ENCODE results near the gene NLRP12.
"Not testable (repeated sequence)": the region's sequence is repeated elsewhere in the genome, so short reads cannot be mapped to it uniquely, and the experiment has no call there.

Gene NLRP12, protein sequence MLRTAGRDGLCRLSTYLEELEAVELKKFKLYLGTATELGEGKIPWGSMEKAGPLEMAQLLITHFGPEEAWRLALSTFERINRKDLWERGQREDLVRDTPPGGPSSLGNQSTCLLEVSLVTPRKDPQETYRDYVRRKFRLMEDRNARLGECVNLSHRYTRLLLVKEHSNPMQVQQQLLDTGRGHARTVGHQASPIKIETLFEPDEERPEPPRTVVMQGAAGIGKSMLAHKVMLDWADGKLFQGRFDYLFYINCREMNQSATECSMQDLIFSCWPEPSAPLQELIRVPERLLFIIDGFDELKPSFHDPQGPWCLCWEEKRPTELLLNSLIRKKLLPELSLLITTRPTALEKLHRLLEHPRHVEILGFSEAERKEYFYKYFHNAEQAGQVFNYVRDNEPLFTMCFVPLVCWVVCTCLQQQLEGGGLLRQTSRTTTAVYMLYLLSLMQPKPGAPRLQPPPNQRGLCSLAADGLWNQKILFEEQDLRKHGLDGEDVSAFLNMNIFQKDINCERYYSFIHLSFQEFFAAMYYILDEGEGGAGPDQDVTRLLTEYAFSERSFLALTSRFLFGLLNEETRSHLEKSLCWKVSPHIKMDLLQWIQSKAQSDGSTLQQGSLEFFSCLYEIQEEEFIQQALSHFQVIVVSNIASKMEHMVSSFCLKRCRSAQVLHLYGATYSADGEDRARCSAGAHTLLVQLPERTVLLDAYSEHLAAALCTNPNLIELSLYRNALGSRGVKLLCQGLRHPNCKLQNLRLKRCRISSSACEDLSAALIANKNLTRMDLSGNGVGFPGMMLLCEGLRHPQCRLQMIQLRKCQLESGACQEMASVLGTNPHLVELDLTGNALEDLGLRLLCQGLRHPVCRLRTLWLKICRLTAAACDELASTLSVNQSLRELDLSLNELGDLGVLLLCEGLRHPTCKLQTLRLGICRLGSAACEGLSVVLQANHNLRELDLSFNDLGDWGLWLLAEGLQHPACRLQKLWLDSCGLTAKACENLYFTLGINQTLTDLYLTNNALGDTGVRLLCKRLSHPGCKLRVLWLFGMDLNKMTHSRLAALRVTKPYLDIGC

DNA sequence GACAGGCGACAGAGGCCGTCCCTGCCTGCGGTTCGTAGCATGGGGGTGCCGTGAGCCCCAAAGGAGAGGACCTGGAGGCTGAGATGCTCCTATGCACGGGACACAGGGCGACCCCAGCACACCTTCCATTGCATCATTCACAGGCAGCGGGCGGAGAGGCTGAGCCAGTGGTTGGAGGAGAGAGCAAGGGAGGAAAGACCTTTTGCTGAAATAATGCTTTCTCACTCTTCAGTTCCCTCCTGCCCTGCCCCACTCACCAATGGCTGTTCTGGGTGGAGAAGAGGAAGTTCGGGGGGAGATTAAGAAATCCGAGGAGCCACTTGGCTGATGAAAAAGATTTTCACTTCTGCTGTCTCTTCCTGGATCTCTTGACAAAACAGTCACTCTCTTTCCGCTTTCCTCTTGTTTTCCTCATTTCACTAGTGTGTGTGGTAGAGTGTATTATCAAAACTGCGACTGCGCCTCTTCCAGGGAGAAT is at the start of gene NLRP12:
Gene NLRP12, minus strand, starts transcription at position 181 of the 478 bp plus-strand sequence. Its CDS starts 140 bp downstream, at position 41.
- no peak for FAIRE-seq

DNA sequence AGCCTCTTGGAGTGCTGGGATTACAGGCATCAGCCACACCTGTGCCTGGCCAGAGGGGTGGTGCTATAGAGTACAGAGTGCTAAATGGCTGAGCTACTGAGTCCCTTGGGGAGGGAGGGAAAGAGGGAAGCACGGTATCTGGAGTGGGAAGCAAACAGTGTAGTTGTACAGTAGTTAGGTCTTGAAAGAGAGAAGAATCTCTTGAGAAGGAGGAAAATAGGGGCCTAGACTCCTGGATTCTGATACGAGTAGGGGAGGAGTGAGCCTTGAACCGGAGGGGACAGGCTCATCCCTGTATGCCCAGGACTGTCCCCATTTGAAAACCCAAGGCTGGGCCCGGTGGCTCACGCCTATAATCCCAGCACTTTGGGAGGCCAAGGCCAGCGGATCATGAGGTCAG is 48.6 kb upstream of the NLRP12 start:
- FAIRE-seq: no peak

DNA sequence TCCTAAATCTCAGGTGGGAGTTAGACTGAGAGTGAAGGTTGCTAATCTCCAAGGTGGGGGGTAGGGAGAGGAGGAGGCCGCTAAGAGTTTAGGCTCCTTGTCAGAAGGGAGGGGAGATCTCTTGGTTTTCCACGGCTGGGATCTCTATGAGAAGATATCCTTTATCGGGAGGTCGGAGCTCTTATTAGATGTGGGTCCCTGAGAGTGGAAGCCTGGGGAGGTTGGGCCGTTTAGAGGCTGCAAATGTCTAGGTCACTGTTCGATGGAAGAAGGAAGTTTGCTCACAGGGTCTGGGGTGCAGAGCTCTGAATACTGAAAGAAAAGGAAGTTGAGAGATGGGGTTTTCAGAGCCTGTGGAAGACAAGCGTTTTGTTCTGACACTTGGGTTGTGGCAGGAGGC is 47.3 kb upstream of the NLRP12 start:
- FAIRE-seq: no peak

DNA sequence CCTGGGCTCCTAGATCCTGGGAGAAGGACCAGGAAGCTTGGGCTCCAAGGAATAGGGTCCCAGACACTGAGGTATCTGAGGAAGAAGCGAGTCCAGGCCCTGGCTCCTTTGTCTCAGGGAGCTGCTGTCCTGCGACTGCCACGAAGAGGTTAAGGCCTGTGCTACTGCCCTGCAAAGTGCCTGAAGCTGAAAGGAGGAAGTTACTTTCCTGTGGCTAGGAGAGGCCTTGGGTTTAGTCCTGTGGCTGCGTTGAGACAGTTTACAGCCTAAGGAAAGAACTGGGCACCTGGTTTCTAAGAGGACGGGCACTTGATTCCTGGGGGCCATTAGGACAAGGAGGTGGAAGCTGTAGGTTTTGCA is 46.4 kb upstream of the NLRP12 start:
- FAIRE-seq: no peak

DNA sequence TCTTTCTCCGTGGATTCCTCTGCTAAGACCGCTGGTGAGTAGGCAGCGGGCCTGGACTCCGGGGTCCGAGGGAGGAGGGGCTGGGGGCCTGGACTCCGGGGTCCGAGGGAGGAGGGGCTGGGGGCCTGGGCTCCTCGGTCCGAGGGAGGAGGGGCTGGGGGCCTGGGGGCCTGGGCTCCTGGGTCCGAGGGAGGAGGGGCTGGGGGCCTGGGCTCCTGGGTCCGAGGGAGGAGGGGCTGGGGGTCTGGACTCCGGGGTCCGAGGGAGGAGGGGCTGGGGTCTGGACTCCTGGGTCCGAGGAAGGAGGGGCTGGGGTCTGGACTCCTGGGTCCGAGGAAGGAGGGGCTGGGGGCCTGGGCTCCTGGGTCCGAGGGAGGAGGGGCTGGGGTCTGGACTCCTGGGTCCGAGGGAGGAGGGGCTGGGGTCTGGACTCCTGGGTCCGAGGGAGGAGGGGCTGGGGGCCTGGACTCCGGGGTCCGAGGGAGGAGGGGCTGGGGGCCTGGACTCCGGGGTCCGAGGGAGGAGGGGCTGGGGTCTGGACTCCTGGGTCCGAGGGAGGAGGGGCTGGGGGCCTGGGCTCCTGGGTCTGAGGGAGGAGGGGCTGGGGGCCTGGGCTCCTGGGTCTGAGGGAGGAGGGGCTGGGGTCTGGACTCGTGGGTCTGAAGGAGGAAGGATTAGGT is 45.8 kb upstream of the NLRP12 start:
- FAIRE-seq: not testable (repeated sequence)

DNA sequence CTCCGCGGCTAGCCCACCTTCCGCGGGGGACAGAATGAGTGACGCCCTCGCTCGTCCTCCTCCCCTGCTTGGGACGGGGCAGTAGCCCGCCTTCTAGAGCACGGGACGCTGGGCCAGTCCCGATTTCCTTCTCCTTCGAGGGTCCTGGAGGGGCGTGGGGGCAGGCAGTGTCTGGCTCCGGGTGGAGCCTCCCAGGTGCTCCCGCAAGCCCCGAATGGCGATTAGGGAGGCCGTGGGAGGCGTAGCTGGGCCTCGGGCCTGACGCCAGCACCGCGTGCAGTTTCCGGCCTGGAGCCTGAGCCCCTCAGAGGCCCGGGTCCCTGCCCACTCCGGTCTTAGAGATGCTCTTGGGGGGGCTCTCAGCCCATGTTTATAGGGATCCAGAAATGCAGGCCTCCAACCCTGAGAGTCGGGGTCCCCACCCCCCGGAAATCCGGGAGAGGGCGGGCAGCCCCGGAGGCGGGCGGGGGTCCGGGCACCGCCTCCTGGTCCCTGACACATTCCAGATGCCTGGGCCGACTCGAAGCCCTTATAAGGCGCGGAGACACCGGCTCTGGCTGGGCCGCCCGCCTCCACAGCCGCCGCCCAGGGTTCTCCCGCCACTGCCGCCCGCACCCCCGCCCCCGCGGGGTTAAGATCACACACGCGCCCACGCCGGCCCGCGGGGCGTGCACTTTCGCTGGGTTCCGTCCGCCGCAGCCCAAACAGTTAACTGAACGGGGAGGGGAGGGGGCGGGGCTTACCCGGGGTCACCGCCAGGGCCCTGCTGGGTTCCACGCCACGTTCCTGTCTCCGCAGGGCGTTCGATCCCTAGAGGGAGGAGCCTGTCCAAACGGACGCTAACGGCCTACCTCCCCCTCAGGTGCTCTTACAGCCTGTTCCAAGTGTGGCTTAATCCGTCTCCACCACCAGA is 45.0 kb upstream of the NLRP12 start:
- no peak for FAIRE-seq

DNA sequence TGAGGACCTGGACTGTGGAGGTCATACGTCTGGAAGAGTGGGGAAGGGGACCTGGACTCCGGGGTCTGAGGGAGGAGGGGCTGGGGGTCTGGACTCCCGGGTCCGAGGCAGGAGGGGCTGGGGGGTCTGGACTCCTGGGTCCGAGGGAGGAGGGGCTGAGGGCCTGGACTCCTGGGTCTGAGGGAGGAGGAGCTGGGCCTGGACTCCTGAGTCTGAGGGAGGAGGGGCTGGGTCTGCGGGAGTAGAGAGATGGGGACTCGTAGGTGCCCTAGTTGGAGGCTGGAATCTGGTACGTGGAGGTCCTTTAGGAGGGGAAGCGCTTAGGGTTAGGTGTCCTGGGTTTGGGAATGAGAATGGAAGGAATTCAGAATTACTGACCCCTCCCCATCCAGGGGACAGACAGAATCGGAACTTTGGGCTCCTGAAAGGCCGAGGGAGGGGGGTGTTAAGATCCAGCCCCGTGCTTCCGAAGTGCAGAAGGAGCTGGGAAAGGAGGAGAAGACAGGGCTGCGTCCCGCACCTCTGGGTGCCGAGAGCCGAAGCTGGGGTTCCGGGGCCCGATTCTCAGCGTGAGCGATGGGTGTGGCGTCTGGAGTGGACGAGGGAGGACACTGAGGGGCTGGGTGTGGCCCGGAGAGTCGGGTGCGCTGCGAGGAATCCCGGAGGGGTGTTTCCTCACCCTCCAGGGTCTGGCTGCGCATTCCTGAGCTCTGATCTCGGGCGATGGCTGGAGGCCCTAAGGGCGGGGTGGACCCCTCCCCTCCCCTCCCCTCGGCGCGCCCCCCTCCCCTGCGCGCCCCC is 44.2 kb upstream of the NLRP12 start:
- FAIRE-seq: no peak

DNA sequence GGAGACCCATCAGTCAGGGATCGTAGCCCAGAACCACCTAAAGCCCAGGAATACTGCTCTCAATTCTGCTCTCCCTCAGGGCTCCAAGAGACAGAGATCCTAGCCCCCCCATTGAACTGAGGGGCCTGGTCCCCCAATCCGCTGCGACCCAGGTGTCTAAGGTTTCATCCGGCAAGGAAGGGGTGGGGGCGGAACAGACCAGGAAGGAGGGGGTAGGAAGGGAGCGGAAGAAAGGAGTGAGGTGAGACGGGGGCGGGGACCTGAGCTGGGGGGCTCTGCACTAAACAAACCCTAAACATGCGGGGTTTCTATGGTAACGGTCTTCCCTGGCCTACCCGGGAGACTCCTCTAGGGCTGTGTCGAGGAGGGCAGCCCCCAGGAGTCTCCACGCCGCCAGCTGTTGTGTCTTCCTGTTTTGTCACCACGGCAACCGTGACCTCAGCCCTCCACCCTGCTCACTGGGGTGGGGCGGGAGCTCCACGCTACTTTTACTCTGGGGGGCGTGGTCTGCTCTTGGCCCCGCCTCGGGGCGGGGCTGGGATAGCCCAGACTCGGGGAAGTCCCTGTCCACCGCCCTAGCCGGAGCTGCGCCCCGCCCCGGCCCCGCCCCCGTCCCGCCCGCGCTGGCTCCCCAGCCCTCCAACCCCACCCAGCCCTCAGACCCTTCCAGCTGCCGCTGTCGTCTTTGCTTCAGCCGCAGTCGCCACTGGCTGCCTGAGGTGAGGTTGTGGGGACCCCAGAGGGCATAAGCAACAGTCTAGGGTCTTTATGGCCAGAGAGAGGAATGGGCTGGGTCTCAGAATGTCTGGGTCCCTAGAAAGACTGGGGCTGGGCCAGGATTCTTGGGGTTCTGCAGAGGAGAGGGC is 43.3 kb upstream of the NLRP12 start, which contains the start of gene MYADM:
Gene MYADM, plus strand, starts transcription at position 659 of the 866 bp plus-strand sequence. CDS start 5,647 bp downstream, outside the sequence.
- FAIRE-seq: peak; percentile 72

DNA sequence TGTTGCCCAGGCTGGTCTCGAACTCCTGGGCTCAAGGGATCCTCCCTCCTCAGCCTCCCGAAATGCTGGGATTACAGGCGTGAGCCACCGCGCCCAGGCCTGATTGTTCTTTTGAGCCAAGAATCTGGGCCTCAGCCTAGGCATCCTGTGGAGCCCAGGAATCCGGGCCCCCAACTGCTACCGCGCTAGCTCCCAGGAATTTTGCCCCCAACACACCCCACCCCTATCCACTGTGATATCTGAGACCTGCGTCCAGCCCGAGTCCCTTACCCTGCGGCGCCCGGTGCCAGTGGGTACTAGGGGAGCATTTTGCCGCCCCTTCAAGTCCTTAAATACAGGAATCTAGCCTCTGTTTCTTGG is 42.7 kb upstream of the NLRP12 start:
- FAIRE-seq: no peak

DNA sequence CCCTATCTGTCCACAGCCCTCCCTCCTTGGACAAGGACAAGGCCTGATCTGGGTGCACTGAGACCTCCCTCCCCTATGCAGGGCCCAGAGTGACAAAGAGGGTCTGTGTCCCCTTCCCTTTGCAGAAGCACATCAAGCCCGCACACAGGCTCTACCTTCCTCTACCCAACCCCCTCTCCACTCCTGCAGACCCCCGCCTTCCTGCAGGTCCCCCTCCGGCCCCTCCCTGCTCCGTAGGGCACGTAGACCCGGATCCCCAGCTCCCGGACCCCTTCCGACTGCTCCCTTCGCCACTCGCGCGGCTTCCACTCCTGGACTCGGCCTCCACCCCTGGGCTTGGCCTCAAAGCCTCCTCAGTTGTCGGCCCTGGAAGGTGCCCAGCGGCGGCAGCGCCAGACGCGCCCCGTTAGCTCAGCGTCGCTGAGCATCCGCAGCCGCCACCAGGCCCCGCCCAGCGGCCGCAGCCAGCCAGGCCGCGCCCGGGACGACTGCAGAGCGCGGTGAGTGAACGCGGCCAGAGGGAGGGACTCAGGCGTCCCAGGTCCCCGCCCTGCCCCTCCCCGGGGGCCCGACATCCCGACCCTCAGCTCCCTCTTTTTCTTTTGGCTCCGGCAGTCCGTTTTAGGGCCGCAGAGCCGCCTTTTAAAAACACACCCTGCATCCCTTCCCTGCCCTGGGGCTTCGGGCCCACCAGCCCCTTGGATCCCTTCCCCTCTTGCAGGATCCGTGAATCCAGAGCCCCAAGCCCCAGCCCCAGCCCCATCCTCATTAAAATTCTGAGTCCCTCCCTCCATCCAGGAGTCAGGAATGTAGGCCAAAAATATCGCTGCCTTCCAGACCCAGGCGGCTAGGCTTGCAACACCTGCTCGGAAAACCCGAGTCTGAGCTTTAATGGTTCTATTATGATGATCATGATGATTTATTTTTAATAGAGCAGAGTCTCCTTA is 42.1 kb upstream of the NLRP12 start:
- FAIRE-seq: no peak

DNA sequence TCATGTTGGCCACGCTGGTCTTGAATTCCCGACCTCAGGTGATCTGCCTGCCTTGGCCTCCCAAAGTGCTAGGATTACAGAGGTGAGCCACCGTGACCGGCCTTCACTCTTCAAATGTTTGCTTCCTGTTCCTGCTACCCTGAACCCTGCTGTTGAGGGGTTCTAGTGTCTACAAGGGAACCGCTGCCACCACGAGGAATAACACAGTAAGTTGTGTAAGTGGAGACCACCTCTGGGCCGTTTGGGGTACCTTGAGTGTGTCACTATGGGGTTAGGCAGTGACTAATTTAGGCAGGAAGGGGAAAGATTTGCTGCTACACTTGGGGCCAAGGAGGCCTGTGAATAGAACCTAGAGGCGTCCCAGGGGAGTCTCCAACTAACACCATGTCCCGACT is 41.4 kb upstream of the NLRP12 start:
- FAIRE-seq: no peak

DNA sequence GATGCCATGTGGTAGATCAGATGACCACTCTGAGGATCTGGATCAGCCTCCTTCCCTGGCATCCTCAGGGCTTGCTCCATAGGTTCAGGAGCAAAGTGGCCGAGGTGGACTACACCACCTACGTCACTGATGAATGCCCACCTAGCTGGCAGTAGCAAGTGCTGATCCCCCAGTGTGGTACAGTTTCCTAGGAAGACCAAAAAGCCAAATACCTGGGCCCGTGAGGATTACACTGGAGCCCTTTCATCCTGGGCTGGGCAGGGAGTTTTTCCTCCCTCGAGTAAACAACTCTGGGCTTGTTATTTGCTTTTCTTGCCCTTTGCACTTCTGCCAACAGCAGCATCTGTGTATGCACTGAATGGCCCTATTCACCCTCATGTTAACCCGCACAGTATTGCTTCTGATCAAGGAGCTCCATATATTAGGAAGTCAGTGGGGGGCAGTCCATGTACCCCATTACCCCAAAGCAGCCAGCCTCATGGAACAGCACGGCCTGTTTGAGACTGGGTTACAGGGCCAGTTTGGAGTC is 40.3 kb upstream of the NLRP12 start:
- FAIRE-seq: no peak

DNA sequence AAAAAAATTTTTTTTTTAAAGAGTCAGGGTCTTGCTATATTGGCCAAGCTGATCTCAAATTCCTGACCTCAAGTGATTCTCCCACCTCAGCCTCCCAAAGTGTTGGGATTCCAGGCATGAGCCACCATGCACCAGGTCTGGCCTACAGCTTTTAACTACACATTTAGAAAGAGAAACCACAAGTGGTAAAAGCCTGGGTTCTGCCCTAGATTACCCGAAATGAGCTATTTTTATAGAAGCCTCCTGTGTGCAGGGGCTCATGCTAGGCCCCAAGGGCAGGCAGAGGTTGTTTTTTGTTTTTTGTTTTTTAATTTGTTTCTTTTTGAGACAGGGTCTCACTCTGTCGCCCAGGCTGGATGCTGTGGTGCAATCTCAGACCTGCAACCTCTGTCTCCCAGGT is 29.6 kb upstream of the NLRP12 start:
- no peak for FAIRE-seq

DNA sequence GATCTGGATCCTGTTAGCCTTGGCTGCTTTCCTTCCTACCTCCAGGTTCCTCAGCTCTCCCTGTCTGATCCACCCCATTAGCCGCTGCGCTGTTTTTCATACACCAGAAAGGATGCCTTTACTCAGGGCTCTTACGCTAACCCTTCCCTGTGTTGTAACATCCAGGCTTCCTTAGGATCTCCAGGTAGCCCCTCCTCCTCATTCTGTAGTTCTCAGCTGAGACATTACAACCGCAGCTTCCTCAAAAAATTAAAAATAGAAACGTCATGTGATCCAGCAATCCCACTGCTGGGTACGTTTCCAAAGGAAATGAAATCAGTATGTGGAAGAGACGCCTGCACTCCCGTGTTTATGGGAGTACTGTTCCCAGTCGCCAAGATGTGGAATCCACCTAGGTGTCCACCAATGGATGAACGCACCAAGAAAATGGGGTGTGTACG is 25.1 kb upstream of the NLRP12 start:
- no peak for FAIRE-seq

DNA sequence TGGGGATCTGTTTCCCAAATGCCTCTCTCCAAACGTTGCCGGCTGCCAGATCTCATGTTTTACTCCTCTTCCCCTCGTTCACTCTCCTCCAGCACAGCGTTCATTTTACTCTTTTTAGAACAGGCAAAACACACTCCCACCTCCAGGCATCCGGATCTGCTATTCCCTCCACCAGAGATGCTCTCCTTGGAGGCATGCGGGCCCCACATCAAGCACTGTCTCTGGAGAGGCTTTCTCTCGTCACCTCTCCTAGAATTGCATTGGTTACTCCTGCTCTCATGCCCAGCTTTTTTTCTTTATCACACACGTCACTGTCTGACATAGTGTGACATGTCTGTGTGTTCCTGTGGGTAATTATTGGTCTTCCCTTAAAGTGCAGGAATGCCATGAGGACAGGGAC is 23.4 kb upstream of the NLRP12 start:
- no peak for FAIRE-seq

DNA sequence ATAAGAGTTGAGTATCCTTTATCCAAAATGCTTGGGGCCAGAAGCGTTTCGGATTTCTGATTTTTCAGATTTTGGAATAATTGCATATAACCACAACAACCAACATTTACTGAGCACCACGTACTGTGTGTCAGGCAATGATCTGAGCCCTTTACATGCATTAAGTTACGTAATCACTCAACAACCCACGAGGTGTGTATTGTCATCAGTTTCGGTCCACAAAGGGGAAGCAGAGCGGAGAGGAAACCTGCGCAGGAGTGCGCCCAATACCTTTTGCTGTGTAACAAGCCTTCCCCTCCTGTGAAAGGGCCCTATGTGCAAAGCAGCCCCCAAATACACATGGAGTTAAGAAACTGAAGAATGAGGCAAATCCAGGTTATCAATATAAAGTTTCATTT is 20.7 kb upstream of the NLRP12 start:
- no peak for FAIRE-seq

DNA sequence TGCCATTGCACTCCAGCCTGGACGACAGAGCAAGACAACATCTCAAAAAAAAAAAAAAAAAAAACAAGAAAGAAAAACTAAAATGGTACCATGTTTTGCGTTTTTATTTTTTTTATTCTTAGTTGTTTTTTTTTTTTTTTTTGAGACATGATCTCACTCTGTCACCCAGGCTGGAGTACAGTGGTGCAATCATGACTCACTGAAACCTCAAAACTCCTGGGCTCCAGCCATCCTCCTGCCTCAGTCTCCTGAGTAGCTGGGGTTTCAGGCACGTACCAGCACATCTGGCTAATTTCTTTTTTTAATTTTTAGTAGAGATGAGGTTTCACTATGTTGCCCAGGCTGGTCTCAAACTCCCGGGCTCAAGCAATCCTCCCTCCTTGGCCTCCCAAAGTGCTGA is 16.8 kb upstream of the NLRP12 start:
- not testable (repeated sequence) for FAIRE-seq

DNA sequence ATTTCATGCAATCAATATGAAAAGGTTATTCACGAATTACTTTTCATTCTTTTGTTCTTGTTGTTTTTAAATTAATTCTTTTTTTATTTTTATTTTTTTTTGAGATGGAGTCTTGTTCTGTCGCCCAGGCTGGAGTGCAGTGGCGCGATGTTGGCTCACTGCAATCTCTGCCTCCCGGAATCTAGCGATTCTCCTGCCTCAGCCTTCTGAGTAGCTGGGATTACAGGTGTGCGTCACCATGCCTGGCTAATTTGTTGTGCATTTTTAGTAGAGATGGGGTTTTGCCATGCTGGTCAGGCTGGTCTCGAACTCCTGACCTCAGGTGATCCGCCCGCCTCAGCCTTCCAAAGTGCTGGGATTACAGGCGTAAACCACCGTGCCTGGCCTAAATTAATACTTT is 16.1 kb upstream of the NLRP12 start:
- FAIRE-seq: not testable (repeated sequence)

All from islet of Langerhans (tissue), 1 donor.